Stimulated activated CD8-positive, alpha-beta memory T cell treated with anti-CD3 and anti-CD28 coated beads, Interleukin-12 subunit alpha, Interleukin-12 subunit beta, amount 100 ng/mL, for 4 hours (primary cell): ENCODE measurements around the gene NIPAL3.
"Not testable (repeated sequence)": the region's sequence is repeated elsewhere in the genome, so short reads cannot be mapped to it uniquely, and the experiment has no call there.

Experiments
- DNase-seq: peaks from one replicate; pipeline ENCODE4 v3.0.0-alpha.2; 2020; ENCODE audit warnings: low read depth

Gene NIPAL3

GRCh38 chr1:24459551-24460266, 44.1 kb downstream of the NIPAL3 start:
- no peak for DNase-seq

GRCh38 chr1:24462128-24462527, 46.5 kb downstream of the NIPAL3 start:
- DNase-seq = not testable (repeated sequence)

GRCh38 chr1:24463776-24464735, 48.5 kb downstream of the NIPAL3 start:
- no peak for DNase-seq

GRCh38 chr1:24465099-24465498, 49.5 kb downstream of the NIPAL3 start:
- DNase-seq = no peak

GRCh38 chr1:24465638-24466037, 50.0 kb downstream of the NIPAL3 start:
- no peak for DNase-seq

- no peak for DNase-seq
Observed at GRCh38 chr1:24468685-24469316, 53.2 kb downstream of the NIPAL3 start.

GRCh38 chr1:24470592-24470991, 55.0 kb downstream of the NIPAL3 start:
- DNase-seq = no peak

GRCh38 chr1:24472527-24473251, 57.1 kb downstream of the NIPAL3 start:
- no peak for DNase-seq

- no peak for DNase-seq
Observed at GRCh38 chr1:24474193-24474592, 58.6 kb downstream of the NIPAL3 start.

- DNase-seq = no peak
Observed at GRCh38 chr1:24475700-24476099, 60.1 kb downstream of the NIPAL3 start.

- no peak for DNase-seq
Observed at GRCh38 chr1:24476571-24476970, 61.0 kb downstream of the NIPAL3 start.

GRCh38 chr1:24477309-24477708, 61.7 kb downstream of the NIPAL3 start:
- DNase-seq = no peak

- no peak for DNase-seq
Observed at GRCh38 chr1:24481101-24481500, 65.5 kb downstream of the NIPAL3 start.

GRCh38 chr1:24481843-24482610, 66.4 kb downstream of the NIPAL3 start:
- DNase-seq = no peak

- no peak for DNase-seq
Observed at GRCh38 chr1:24483441-24483840, 67.8 kb downstream of the NIPAL3 start.

- DNase-seq = no peak
Observed at GRCh38 chr1:24484199-24484598, 68.6 kb downstream of the NIPAL3 start.

- no peak for DNase-seq
Observed at GRCh38 chr1:24486331-24487065, 70.9 kb downstream of the NIPAL3 start.

- no peak for DNase-seq
Observed at GRCh38 chr1:24487455-24487854, 71.9 kb downstream of the NIPAL3 start.

- DNase-seq = peak; percentile 21
Observed at GRCh38 chr1:24488159-24488558, 72.6 kb downstream of the NIPAL3 start.

- no peak for DNase-seq
Observed at GRCh38 chr1:24489674-24490073, 74.1 kb downstream of the NIPAL3 start.
